ENCODE results near the gene PEBP1.

The PEBP1 gene

DNA sequence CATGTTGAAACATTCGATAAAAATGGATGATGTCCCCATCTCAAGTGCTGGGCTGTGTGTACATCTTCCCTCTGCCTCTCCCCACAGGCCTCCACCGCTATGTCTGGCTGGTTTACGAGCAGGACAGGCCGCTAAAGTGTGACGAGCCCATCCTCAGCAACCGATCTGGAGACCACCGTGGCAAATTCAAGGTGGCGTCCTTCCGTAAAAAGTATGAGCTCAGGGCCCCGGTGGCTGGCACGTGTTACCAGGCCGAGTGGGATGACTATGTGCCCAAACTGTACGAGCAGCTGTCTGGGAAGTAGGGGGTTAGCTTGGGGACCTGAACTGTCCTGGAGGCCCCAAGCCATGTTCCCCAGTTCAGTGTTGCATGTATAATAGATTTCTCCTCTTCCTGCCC is 8.6 kb downstream of the PEBP1 start (continued):
- TF ChIP-seq, protein P1, sequence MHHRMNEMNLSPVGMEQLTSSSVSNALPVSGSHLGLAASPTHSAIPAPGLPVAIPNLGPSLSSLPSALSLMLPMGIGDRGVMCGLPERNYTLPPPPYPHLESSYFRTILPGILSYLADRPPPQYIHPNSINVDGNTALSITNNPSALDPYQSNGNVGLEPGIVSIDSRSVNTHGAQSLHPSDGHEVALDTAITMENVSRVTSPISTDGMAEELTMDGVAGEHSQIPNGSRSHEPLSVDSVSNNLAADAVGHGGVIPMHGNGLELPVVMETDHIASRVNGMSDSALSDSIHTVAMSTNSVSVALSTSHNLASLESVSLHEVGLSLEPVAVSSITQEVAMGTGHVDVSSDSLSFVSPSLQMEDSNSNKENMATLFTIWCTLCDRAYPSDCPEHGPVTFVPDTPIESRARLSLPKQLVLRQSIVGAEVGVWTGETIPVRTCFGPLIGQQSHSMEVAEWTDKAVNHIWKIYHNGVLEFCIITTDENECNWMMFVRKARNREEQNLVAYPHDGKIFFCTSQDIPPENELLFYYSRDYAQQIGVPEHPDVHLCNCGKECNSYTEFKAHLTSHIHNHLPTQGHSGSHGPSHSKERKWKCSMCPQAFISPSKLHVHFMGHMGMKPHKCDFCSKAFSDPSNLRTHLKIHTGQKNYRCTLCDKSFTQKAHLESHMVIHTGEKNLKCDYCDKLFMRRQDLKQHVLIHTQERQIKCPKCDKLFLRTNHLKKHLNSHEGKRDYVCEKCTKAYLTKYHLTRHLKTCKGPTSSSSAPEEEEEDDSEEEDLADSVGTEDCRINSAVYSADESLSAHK (tag by site-specific recombination; IDR thresholded peaks at IDR 0.05), result no peak
- TF ChIP-seq ZNF654 (tag by site-specific recombination; IDR thresholded peaks at IDR 0.05; ENCODE audit: low read depth), result no peak
- no peak for TF ChIP-seq SCRT1 (tag by site-specific recombination; IDR thresholded peaks at IDR 0.05; ENCODE audit: borderline replicate concordance)
- TF ChIP-seq HIC1 (tag by site-specific recombination; IDR thresholded peaks at IDR 0.05), result no peak
- TF ChIP-seq, protein P2, sequence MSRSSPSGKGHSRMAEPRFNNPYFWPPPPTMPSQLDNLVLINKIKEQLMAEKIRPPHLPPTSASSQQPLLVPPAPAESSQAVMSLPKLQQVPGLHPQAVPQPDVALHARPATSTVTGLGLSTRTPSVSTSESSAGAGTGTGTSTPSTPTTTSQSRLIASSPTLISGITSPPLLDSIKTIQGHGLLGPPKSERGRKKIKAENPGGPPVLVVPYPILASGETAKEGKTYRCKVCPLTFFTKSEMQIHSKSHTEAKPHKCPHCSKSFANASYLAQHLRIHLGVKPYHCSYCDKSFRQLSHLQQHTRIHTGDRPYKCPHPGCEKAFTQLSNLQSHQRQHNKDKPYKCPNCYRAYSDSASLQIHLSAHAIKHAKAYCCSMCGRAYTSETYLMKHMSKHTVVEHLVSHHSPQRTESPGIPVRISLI (tag by site-specific recombination; IDR thresholded peaks at IDR 0.05), result no peak
- TF ChIP-seq ZNF830 (tag by site-specific recombination; IDR thresholded peaks at IDR 0.05; ENCODE audit: low read depth), result no peak
- TF ChIP-seq ZXDB (tag by site-specific recombination; IDR thresholded peaks at IDR 0.05), result no peak
- TF ChIP-seq ZNF223 (tag by site-specific recombination; IDR thresholded peaks at IDR 0.05), result no peak
- no peak for TF ChIP-seq ZNF626 (tag by site-specific recombination; IDR thresholded peaks at IDR 0.05)
- TF ChIP-seq ZNF548 (tag by site-specific recombination; IDR thresholded peaks at IDR 0.05), result no peak
- TF ChIP-seq PATZ1 (tag by site-specific recombination; IDR thresholded peaks at IDR 0.05), result no peak
- no peak for TF ChIP-seq ZNF146 (tag by site-specific recombination; IDR thresholded peaks at IDR 0.05)
- no peak for TF ChIP-seq OVOL3 (tag by site-specific recombination; IDR thresholded peaks at IDR 0.05)

DNA sequence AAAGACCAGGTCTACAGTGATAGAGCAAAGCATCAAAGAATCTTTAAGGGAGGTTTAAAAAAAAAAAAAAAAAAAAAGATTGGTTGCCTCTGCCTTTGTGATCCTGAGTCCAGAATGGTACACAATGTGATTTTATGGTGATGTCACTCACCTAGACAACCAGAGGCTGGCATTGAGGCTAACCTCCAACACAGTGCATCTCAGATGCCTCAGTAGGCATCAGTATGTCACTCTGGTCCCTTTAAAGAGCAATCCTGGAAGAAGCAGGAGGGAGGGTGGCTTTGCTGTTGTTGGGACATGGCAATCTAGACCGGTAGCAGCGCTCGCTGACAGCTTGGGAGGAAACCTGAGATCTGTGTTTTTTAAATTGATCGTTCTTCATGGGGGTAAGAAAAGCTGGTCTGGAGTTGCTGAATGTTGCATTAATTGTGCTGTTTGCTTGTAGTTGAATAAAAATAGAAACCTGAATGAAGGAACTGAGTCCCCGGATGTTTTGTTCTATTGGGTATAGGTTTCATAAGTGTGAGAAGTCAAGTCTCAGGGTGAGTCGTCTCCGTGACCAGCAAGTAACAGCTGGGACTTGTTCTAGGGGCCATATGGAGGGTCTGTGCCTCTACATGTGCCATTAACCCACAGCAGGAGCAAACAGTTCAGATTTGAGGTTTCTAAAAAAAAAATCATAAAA is 9.3 kb downstream of the PEBP1 start:
- POLR2A ChIA-PET, result no interaction called here
- CTCF ChIA-PET, result interaction anchor here (0.6 kb wide), 1 partner anchor 233 kb away, joined by 3 read pairs; no protein-coding TSS in a partner anchor

More for the DNA sequence above, 9.3 kb downstream of the PEBP1 start:
- Histone ChIP-seq H3K27ac (ENCODE audit: extremely low read depth, low read depth, low read length) (no peak overlapping the region), H3K4me1 (ENCODE audit: control insufficient read depth, insufficient read depth, low read length) (no peaks in the 10 kb centered on the region), H3K36me3 (ENCODE audit: control insufficient read depth in 2 of 2, insufficient read depth in 1 of 2, low read length in 2 of 2) (peaks cover 61 to 78% of the 10 kb centered on the region in 2 experiments), H3K4me3 (ENCODE audit: low read depth, low read length) (no peak overlapping the region), H3K9me3 (ENCODE audit: control insufficient read depth, insufficient read depth, low read depth, low read length) (no peaks in the 10 kb centered on the region)
- TF ChIP-seq ZNF202 (tag by site-specific recombination; IDR thresholded peaks at IDR 0.05; ENCODE audit: borderline replicate concordance), result no peak
- TF ChIP-seq ZNF621 (tag by site-specific recombination; IDR thresholded peaks at IDR 0.05), result no peak
- TF ChIP-seq ZNF747 (tag by site-specific recombination; IDR thresholded peaks at IDR 0.05), result no peak
- TF ChIP-seq ZNF37A (tag by site-specific recombination; IDR thresholded peaks at IDR 0.05), result no peak
- no peak for TF ChIP-seq ZBTB17 (tag by site-specific recombination; IDR thresholded peaks at IDR 0.05)
- TF ChIP-seq SCRT1 (tag by site-specific recombination; IDR thresholded peaks at IDR 0.05; ENCODE audit: borderline replicate concordance), result no peak
- no peak for TF ChIP-seq KLF1 (tag by site-specific recombination; IDR thresholded peaks at IDR 0.05)
- TF ChIP-seq ZBTB6 (tag by site-specific recombination; IDR thresholded peaks at IDR 0.05), result no peak
